ENCODE data around the gene UBR4.

The UBR4 gene

GRCh38 chr1:19164274-19165015 lies 45.6 kb downstream of the UBR4 start:
- Histone ChIP-seq H3K4me3 (ENCODE audit: low read depth in 1 of 2, low read length in 2 of 2) (no peak overlapping the region), H3K27me3 (ENCODE audit: insufficient read depth, low read length, poor library complexity) (no peaks in the 10 kb centered on the region), H3K79me2 (ENCODE audit: insufficient read depth, low read length) (no peaks in the 10 kb centered on the region), H4K20me1 (ENCODE audit: insufficient read depth, low read length) (no peaks in the 10 kb centered on the region), H3K36me3 (ENCODE audit: insufficient read depth, low read length) (peaks cover 99% of the 10 kb centered on the region), H3K4me2 (ENCODE audit: insufficient read depth, low read length) (no peak overlapping the region), H3K27ac (ENCODE audit: low read length) (no peak overlapping the region), H3K4me1 (ENCODE audit: insufficient read depth, low read length) (no peaks in the 10 kb centered on the region), H3K9me3 (ENCODE audit: insufficient read depth, low read length, severe bottlenecking) (no peaks in the 10 kb centered on the region), H3K9ac (ENCODE audit: low read depth, low read length) (no peak overlapping the region), H2AFZ (ENCODE audit: low read depth, low read length) (no peak overlapping the region)
- no peak for ATAC-seq (ENCODE audit: insufficient read depth, low read depth)
- DNase-seq, result no peak
- TF ChIP-seq EZH2 (IDR thresholded peaks at IDR 0.05; ENCODE audit: borderline replicate concordance, low read depth, low read length, severe bottlenecking) (no peak), CTCF (IDR thresholded peaks at IDR 0.05; ENCODE audit: borderline replicate concordance, extremely low read depth, low read length, poor library complexity, severe bottlenecking) (no peak)

GRCh38 chr1:19163261-19163660 lies 46.8 kb downstream of the UBR4 start:
- ATAC-seq (ENCODE audit: insufficient read depth, low read depth), result no peak
- no peak overlapping the region for H3K4me2 ChIP-seq (ENCODE audit: insufficient read depth, low read length)

GRCh38 chr1:19160831-19161230 lies 49.2 kb downstream of the UBR4 start:
- Histone ChIP-seq H3K27me3 (ENCODE audit: insufficient read depth, low read length, poor library complexity) (no peaks in the 10 kb centered on the region), H3K4me1 (ENCODE audit: insufficient read depth, low read length) (no peaks in the 10 kb centered on the region), H3K27ac (ENCODE audit: low read length) (no peak overlapping the region), H2AFZ (ENCODE audit: low read depth, low read length) (no peak overlapping the region), H3K9ac (ENCODE audit: low read depth, low read length) (no peak overlapping the region), H3K4me2 (ENCODE audit: insufficient read depth, low read length) (no peak overlapping the region), H4K20me1 (ENCODE audit: insufficient read depth, low read length) (no peaks in the 10 kb centered on the region), H3K79me2 (ENCODE audit: insufficient read depth, low read length) (no peaks in the 10 kb centered on the region), H3K36me3 (ENCODE audit: insufficient read depth, low read length) (peaks cover 99% of the 10 kb centered on the region), H3K4me3 (ENCODE audit: low read depth in 1 of 2, low read length in 2 of 2) (no peak overlapping the region), H3K9me3 (ENCODE audit: insufficient read depth, low read length, severe bottlenecking) (no peaks in the 10 kb centered on the region)
- DNase-seq (no peak), ATAC-seq (ENCODE audit: insufficient read depth, low read depth) (no peak)
- TF ChIP-seq EZH2 (IDR thresholded peaks at IDR 0.05; ENCODE audit: borderline replicate concordance, low read depth, low read length, severe bottlenecking) (no peak), CTCF (IDR thresholded peaks at IDR 0.05; ENCODE audit: borderline replicate concordance, extremely low read depth, low read length, poor library complexity, severe bottlenecking) (no peak)

More at GRCh38 chr1:19163261-19163660, 46.8 kb downstream of the UBR4 start:
- H3K9ac ChIP-seq (ENCODE audit: low read depth, low read length), result no peak overlapping the region
- H2AFZ ChIP-seq (ENCODE audit: low read depth, low read length), result no peak overlapping the region
- peaks cover 99% of the 10 kb centered on the region for H3K36me3 ChIP-seq (ENCODE audit: insufficient read depth, low read length)
- TF ChIP-seq CTCF (IDR thresholded peaks at IDR 0.05; ENCODE audit: borderline replicate concordance, extremely low read depth, low read length, poor library complexity, severe bottlenecking), result no peak
- no peak for TF ChIP-seq EZH2 (IDR thresholded peaks at IDR 0.05; ENCODE audit: borderline replicate concordance, low read depth, low read length, severe bottlenecking)
- H4K20me1 ChIP-seq (ENCODE audit: insufficient read depth, low read length), result no peaks in the 10 kb centered on the region
- no peak overlapping the region for H3K4me3 ChIP-seq (ENCODE audit: low read depth in 1 of 2, low read length in 2 of 2)
- H3K27me3 ChIP-seq (ENCODE audit: insufficient read depth, low read length, poor library complexity), result no peaks in the 10 kb centered on the region
- no peaks in the 10 kb centered on the region for H3K9me3 ChIP-seq (ENCODE audit: insufficient read depth, low read length, severe bottlenecking)
- H3K79me2 ChIP-seq (ENCODE audit: insufficient read depth, low read length), result no peaks in the 10 kb centered on the region
- DNase-seq, result no peak
- H3K27ac ChIP-seq (ENCODE audit: low read length), result no peak overlapping the region
- no peaks in the 10 kb centered on the region for H3K4me1 ChIP-seq (ENCODE audit: insufficient read depth, low read length)
